Epidermal melanocyte (primary cell): ENCODE results near the gene EFNB1.

Experiments
- DNase-seq: peaks from one replicate; pipeline ENCODE4 v3.0.0; 2011; ENCODE audit warnings: low spot score; ENCODE audit not compliant: insufficient read length

The EFNB1 gene

GRCh38 chrX:68827848-68828624 is 785 bp upstream of the EFNB1 start:
- DNase-seq = no peak

- DNase-seq = no peak
These were observed 979 bp downstream of the EFNB1 start for GRCh38 chrX:68829582-68830418.

GRCh38 chrX:68830419-68831404 is 1.9 kb downstream of the EFNB1 start:
- DNase-seq = no peak

- no peak for DNase-seq
These were observed 2.7 kb downstream of the EFNB1 start for GRCh38 chrX:68831405-68832100.

- DNase-seq = peak; percentile 41
These were observed 3.2 kb downstream of the EFNB1 start for GRCh38 chrX:68832101-68832416.

- no peak for DNase-seq
These were observed 4.0 kb downstream of the EFNB1 start for GRCh38 chrX:68832516-68833447.

- DNase-seq = no peak
These were observed 4.6 kb downstream of the EFNB1 start for GRCh38 chrX:68833448-68833805.

- DNase-seq = no peak
These were observed 5.1 kb downstream of the EFNB1 start for GRCh38 chrX:68833855-68834331.

GRCh38 chrX:68834371-68835103 is 5.7 kb downstream of the EFNB1 start:
- no peak for DNase-seq

- DNase-seq = no peak
These were observed 6.3 kb downstream of the EFNB1 start for GRCh38 chrX:68835104-68835442.

- no peak for DNase-seq
These were observed 6.6 kb downstream of the EFNB1 start for GRCh38 chrX:68835468-68835867.

GRCh38 chrX:68837119-68837518 is 8.3 kb downstream of the EFNB1 start:
- no peak for DNase-seq

GRCh38 chrX:68838571-68838910 is 9.7 kb downstream of the EFNB1 start:
- no peak for DNase-seq

GRCh38 chrX:68839771-68840170 is 10.9 kb downstream of the EFNB1 start:
- no peak for DNase-seq

- no peak for DNase-seq
These were observed 11.4 kb downstream of the EFNB1 start for GRCh38 chrX:68840256-68840655.

- DNase-seq = no peak
These were observed 12.6 kb downstream of the EFNB1 start for GRCh38 chrX:68841251-68842049.

GRCh38 chrX:68842351-68842750 is 13.5 kb downstream of the EFNB1 start:
- no peak for DNase-seq

- no peak for DNase-seq
These were observed 14.2 kb downstream of the EFNB1 start for GRCh38 chrX:68842781-68843581.
